HG03442 (cell line): ENCODE measurements around the gene C1QC.
"Not testable (repeated sequence)": the region's sequence is repeated elsewhere in the genome, so short reads cannot be mapped to it uniquely, and the experiment has no call there.

Source experiments
- ATAC-seq: cut with Tn5 transposase; IDR thresholded peaks from one replicate; pipeline ENCODE4 v1.9.1; 2021; ENCODE audit warnings: mild to moderate bottlenecking, moderate library complexity; ENCODE audit not compliant: unreplicated experiment

The C1QC gene

DNA sequence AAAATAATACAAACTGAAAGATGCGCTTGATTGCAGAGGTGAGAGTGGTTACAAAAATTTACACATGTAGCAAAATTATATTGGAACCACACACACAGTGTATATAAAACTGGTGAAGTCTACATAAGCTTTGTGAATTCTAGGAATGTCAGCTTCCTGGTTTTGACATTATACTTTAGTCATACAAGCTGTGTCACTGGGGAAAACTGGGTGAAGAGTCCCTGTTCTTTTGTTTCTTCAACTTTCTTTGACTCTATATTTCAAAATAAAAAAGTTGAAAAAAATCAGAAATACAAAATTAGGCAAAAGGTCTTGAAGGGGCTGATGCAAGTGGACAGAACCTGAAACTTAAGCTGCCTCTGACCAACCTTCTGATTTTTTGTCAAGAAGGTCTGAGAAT lies 3.0 kb downstream of the C1QC start:
- ATAC-seq = no peak

GRCh38 chr1:22650089-22650693 lies 6.8 kb downstream of the C1QC start:
- no peak for ATAC-seq

DNA sequence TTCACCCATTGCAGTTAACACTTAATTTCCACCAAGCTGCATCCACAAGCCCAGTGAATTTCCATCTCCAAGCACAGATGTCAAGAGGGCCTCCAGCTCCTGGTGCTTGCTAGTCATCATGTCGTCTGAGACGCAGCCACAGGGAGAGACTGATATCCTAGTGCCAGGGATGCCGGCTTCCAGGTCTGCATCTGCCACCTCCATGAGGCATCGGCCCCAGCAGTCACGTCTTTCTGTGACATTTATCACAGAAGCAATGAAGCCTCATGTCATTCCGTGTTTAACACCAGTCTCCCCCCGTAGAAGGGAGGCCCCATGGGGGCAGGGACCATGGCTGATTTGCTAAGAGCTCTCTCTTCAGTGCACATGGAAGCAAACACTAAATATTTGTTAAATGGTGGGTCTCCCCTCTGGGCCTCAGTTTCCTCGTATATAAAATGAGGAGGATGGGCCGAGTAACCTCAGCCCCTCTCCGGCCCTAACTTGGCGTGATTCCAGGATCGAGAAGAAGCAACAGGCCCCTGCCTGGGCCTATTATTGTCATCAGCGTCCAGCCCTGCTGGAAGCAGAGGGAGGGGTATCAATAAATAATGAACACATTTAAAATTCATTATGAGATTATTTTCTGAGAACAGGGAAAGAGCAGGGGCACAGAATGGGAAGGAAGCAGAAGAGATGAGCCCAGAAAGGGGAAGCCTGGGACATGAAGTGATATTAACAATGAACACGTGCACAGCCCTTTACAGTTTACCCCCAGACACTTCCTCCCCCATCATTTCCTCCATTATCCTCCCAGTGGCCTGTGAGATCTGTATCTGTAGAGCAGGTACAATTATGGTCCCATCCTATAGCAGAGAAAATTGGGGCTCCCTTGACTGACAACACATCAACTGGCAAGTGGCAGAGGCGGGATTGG lies 8.8 kb downstream of the C1QC start:
- no peak for ATAC-seq

DNA sequence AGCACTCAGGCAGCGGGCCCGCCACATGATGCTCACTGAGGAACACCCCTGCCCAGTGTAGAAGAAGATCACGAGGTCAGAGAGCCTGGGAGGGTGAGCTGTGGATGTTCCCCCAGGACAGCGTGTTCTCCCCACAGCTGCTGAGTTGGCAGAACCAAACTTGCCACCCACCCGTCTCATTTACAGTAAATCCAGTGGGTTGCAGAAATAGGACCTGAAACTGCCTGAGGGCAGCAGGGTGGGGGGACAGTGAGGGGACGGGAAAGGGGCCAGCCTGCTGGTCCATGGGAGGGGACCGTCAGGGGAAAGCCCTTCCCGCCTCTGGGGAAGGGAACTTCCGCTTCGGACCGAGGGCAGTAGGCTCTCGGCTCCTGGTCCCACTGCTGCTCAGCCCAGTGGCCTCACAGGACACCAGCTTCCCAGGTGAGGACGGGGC lies 9.5 kb downstream of the C1QC start, which contains the start of gene C1QB:
Gene C1QB (plus strand): TSS at position 356 of the 436 bp plus-strand sequence. CDS start 6,227 bp downstream, outside the sequence.
- ATAC-seq = no peak

DNA sequence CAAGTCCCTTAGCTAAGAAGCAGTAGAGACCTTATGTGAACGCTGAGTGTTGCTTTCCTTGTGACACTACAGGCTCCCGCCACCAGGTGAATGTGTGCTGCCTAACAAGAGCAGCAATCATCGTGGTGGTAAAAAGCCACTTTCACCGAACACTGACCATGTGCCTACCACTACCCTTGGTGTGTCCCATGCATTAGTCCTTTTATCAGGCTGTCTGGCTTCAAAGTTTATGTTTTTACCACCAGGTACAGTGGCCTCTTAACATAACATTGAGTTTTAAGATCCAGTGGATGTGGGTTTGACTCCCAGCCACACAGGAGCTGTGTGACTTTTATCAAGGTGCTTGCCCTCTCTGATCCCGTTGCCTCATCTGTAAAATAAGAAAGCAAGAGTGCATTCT lies 11.3 kb downstream of the C1QC start:
- ATAC-seq = no peak

DNA sequence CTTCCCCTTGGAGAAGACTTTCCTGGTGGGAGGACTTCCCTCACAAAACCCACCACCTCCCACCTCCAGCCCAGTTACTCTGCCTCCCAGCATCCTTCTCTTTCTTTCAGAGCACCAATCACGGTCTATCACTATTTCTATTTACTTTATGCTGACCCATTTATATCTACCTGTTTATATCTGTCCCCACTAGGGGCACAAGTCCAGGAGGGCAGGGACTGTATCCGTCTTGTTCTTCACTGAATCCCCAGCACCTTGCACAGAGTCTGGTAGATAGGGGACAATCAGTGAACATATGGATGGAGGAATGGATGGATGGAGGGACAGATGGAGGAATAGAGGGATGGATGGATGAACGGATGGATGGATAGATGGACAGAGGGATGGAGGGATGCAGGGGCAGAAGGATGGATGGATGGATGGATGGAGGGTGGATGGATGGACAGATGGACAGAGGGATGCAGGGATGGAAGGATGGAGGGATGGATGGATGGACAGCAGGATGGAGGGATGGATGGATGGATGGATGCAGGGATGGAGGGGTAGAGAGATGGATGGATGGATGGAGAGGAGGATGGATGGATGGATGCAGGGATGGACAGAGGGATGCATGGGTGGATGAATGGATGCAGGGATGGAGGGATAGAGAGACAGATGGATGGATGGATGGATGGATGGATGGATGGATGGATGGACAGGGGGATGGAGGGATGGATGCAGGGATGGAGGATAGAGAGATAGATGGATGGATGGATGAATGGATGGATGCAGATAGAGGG lies 15.1 kb downstream of the C1QC start:
- no peak for ATAC-seq

DNA sequence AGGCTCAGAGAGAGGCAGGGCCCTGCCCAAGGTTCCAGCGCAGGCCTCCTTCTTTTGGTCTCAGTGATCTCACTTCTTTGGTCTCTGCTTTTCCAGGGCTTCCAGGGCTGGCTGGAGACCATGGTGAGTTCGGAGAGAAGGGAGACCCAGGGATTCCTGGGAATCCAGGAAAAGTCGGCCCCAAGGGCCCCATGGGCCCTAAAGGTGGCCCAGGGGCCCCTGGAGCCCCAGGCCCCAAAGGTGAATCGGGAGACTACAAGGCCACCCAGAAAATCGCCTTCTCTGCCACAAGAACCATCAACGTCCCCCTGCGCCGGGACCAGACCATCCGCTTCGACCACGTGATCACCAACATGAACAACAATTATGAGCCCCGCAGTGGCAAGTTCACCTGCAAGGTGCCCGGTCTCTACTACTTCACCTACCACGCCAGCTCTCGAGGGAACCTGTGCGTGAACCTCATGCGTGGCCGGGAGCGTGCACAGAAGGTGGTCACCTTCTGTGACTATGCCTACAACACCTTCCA lies 17.3 kb downstream of the C1QC start:
- no peak for ATAC-seq

DNA sequence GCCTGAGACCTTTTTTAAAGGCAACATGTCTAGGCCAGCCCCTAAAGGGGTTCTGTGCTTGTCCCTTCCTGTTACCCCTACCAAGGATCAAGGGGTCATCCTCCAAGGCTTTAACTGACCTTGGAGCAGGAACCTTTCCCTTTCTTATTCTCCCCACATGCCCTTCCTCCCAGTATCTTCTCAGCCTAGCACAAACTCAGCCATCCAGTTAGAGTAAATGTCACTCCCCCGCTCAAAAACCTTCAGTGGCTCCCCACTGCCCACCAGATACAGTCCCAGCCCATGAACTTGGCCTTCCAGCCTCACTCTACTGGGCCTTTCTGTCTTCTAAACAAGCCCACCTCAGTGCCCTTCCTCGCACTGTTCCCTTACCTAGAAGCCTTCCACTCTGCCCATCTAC lies 18.4 kb downstream of the C1QC start:
- no peak for ATAC-seq

- no peak for ATAC-seq
These were observed 18.9 kb downstream of the C1QC start for GRCh38 chr1:22662318-22662717.

DNA sequence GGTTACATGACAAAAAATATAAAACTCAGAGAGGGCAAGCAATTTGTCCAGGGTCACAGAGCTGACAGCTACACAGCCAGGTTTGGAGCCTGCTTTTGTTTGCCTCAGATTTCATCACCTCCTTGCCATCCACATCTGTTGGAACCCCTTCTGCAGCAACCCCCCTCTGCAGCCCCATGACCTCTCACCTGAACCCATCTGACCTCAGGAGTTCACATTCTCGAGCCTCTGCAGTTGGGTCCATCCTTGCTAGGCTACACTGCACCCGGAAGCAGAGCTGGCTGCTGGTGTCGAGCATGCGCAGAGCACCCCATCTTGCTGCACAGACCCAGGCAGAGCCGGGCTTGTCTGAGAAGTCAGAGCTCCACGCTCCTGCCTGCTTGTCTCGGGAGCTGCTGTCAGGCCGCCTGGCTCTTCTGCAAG lies 19.6 kb downstream of the C1QC start:
- no peak for ATAC-seq

- ATAC-seq = no peak
These were observed 22.3 kb downstream of the C1QC start for GRCh38 chr1:22665752-22666151.

DNA sequence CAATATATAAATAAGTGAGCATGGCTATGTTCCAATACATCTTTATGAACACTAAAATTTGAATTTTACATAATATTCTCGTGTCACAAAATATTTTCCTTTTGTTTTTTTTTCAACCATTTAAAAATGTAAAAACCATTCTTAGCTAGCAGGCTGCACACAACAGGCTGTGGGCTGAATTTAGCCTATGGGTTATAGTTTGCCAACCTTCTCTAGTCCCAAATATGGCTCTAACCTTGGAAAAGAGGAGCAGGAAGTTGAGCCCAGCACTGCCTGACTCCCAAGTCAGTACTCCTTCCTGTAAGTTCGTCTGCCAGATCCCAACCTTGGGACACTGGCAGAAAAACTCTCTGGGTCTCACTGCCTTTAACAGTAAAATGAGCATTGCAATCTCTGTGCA lies 23.0 kb downstream of the C1QC start:
- no peak for ATAC-seq

DNA sequence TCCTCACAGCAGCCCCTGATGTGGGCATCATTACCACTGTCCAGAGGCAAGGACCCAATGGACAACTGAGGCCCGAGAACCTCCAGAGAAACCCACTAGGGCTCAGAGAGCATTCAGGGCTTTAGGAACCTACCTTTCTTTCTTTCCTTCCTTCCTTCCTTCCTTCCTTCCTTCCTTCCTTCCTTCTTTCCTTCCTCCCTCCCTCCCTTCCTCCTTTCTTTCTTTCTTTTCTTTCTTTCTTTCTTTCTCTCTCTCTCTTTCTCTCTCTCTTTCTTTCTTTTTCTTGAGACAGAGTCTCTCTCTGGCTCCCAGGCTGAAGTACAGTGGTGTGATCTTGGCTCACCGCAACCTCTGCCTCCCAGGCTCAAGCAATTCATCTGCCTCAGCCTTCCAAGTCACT lies 25.4 kb downstream of the C1QC start:
- not testable (repeated sequence) for ATAC-seq

DNA sequence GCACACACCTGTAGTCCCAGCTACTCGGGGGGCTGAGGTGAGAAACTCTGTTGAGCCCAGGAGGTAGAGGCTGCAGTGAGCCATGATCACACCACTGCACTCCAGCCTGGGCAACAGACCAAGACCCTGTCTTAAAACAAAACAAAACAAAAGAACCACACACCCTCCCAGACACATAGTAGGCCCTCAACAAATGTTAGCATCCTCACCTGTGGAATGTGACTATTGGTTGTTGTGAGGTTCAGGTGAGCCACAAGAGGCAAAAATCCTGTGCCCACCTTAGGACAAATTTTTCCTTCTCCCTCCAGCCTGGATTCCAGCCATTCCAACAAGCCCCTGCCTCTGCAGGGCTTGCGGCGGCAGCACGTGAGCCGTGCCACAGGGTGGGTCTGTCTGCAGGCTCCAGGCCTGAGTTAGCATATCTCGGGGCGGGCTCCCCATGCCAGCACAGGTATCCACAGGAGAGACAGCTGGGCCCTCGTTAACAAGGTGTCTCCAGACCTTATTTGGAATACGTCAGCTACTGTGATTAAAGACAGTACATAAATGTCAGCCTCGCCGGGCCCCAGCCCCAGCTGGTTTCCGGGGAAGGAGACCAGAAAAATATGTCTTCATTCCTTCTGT lies 27.0 kb downstream of the C1QC start:
- no peak for ATAC-seq

DNA sequence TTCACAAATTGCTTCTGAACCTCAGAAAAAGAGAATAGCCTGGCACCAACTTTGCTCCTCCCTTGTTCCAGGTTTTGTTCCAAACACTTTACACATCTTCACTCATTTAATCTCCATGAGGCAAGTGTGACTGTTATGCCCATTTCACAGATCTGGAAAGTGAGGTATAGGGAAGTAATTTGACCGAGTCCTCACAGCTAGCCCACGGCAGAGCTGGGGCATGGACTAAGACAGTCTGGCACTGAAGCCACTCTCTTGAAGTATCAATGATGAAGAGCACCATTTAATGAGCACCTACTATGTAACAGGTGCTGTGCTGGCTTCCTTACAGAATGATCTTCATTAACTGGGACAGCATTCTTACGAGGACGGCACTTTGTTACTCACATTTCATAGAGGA lies 28.6 kb downstream of the C1QC start:
- no peak for ATAC-seq

DNA sequence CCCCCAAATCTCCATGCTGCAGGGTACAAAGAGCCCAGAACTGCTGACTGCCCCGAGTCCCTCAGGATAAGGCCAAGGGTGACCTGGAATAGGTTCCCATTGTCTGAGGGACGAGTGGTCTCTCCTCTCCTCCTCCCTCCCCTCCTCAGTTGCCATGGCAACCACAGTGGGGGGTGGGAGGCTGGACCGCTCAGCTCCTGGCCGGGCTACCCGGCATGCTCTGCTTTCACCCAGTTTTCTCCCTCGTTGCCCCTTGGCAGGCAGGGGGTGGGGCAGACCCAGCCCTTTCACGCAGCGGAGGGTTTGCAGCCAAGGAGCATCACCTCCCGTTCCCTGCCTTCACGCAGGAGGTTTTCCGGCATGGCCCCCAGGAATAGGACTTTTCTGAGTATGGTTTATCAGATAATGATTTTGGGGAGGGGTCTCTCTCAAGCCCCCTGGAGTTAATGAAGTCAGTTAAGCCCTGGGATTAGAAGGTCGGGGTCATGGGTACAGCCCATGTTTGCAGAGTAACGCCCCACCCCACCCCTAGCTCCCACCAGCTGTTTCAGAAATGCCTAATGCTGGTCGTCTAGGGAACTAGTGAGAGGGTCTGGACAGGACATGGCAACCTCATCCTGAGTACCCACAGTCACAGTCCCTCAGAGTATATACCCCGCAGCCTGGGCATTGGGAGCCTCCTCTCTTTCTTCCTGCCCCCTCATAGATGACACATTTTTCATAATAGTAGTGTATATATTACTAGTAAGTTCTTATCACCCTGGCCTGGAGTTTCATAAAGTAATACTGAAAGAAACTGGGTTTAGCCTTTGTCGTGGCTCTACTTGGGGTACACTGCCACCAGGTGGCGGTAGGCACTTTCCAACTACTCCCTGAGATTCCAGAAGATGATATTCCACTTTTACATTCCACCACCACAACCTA lies 30.3 kb downstream of the C1QC start:
- no peak for ATAC-seq

DNA sequence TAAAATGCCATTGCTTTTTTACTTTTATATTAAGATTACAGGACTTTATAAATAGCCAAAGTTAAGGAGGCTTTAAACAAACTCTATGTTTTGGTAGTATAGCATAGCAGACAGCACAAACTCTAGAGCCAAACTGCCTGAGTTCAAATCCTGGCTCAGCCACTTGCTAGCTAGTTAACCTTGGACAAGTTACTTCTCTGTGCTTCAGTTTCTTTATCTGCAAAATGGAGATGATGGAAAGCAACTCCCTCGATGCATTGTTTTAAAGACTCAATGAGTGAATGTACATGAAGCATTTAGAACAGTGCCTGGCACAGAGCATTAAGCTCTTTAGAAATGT lies 30.9 kb downstream of the C1QC start:
- no peak for ATAC-seq

- ATAC-seq = not testable (repeated sequence)
These were observed 32.7 kb downstream of the C1QC start for GRCh38 chr1:22676151-22676550.

DNA sequence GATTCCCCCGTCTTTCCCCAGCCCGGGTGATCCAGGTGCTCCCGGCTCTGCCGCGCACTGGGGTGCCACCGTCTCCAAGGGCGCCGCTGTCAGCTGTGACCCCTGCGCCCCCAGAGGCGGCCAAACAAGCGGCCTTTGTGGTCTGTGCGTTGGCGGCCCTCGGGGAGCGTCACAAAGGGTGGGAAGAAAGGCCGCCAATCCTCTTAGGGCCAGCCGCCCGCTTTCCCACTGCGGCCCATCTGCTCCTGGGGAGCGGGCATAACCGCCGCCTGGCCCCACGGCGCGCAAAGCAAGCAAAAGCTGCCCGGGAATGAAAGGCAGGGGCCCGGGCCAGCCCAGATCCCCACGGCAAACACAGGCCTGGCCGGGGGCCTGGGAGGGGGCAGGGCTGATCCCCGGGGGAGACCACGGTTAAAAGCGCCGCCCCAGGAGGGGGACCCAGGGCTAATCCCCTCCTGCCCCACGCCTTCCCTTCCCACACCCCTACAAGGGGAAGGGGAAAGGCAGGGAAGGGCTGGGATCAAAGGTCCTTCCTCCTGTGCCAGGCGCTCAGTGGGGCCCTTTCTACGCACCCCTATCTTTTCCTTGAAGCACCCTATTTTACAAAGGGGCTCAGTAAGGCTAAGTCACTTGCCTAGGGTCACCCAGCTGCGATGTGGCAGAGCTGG lies 33.6 kb downstream of the C1QC start:
- ATAC-seq = no peak
